Mucosa of descending colon (tissue), 3 donors: ENCODE data around the gene TMEM185B. TPM values are rescaled to one million over a fixed set of nuclear protein-coding genes. Genes with fewer than 3 reads are reported as not detected.

ENCODE experiments used
- ATAC-seq: fragments of 200-7000 bp; cut with Tn5 transposase; one replicate; pipeline ENCODE4 v1.9.1; 2020; ENCODE audit warnings: mild to moderate bottlenecking, moderate library complexity
- DNase-seq, 3 donors: peaks; one replicate each; pipeline ENCODE4 v3.0.0-alpha.2; 2020
- H3K36me3 ChIP-seq: fragments of 200-600 bp; one replicate; pipeline ENCODE4 v1.8.0; 2021; ENCODE audit warnings: low read depth, mild to moderate bottlenecking
- H3K4me1 ChIP-seq: fragments of 200-600 bp; one replicate; pipeline ENCODE4 v1.8.0; 2021; ENCODE audit warnings: low read depth, mild to moderate bottlenecking
- H3K4me3 ChIP-seq: fragments of 200-600 bp; one replicate; pipeline ENCODE4 v1.8.0; 2021; ENCODE audit warnings: mild to moderate bottlenecking
- H3K9me3 ChIP-seq: fragments of 200-600 bp; one replicate; pipeline ENCODE4 v1.8.0; 2021; ENCODE audit warnings: mild to moderate bottlenecking
- CTCF ChIP-seq: fragments of 200-600 bp; IDR thresholded peaks from one replicate; pipeline ENCODE4 v1.8.0; 2022; ENCODE audit warnings: antibody characterized with exemption, mild to moderate bottlenecking
- intact Hi-C, 2 donors: fragments of 100-400 bp; cut with DNase I in 1 of 2; cut with micrococcal nuclease in 1 of 2; formaldehyde crosslinking; loops; one replicate each; pipeline versions ENCODE4 v1.11.0 to v1.11.1; 2022; cut with DNase I, micrococcal nuclease
- total RNA-seq, 3 donors: library from RNA; stranded (reverse); fragmentation: NEBNext Ultra II Directional in 2 of 3; extraction: Animal tissue kit (Norgen Biotek cat#: 25700) in 2 of 3; gene quantifications; one replicate each; pipeline versions ENCODE4 v1.2.1 to v1.2.4, GENCODE V29; 2021 to 2023
- donor health status: DM: no; HTN: no; CAD: no; lungs with moderate emphysema.
- donor health status: DM: no; HTN: no; CAD: no.
- donor health status: DM: no; HTN: yes; CAD: no.

The TMEM185B gene
- total RNA-seq, 3 donors from 2014 or later: 13.6 to 19.0 (median 14.2) TPM

- Histone ChIP-seq H3K9me3 (no peaks in the 10 kb centered on the region), H3K36me3 (peaks cover 3% of the 10 kb centered on the region), H3K4me3 (no peak overlapping the region), H3K4me1 (peaks cover 29% of the 10 kb centered on the region)
- TF ChIP-seq CTCF: no peak
- intact Hi-C loops: no loop called here
- no peak for ATAC-seq
- DNase-seq: no peak
These were observed 20.0 kb upstream of the TMEM185B start for GRCh38 chr2:120243211-120243610.

GRCh38 chr2:120241684-120242083 lies 18.5 kb upstream of the TMEM185B start:
- Histone ChIP-seq H3K9me3 (no peaks in the 10 kb centered on the region), H3K4me1 (peaks cover 31% of the 10 kb centered on the region), H3K4me3 (no peak overlapping the region), H3K36me3 (peaks cover 3% of the 10 kb centered on the region)
- ATAC-seq (no peak), DNase-seq (no peak)
- intact Hi-C loops: no loop called here
- TF ChIP-seq CTCF: no peak

GRCh38 chr2:120240901-120241429 lies 17.8 kb upstream of the TMEM185B start:
- H3K4me3 ChIP-seq: no peak overlapping the region
- ATAC-seq (no peak), DNase-seq (no peak)
- intact Hi-C loops: no loop called here
- H3K9me3 ChIP-seq: no peaks in the 10 kb centered on the region
- H3K36me3 ChIP-seq: peaks cover 3% of the 10 kb centered on the region
- peaks cover 25% of the 10 kb centered on the region for H3K4me1 ChIP-seq
- no peak for TF ChIP-seq CTCF

GRCh38 chr2:120239488-120240287 lies 16.5 kb upstream of the TMEM185B start:
- peak in 1 of 3 donors; percentile 55 for DNase-seq
- peak; percentile 8 for ATAC-seq
- intact Hi-C loops: no loop called here
- Histone ChIP-seq H3K4me3 (no peak overlapping the region), H3K36me3 (no peaks in the 10 kb centered on the region), H3K4me1 (peaks cover 15% of the 10 kb centered on the region), H3K9me3 (no peaks in the 10 kb centered on the region)
- TF ChIP-seq CTCF: no peak

DNA sequence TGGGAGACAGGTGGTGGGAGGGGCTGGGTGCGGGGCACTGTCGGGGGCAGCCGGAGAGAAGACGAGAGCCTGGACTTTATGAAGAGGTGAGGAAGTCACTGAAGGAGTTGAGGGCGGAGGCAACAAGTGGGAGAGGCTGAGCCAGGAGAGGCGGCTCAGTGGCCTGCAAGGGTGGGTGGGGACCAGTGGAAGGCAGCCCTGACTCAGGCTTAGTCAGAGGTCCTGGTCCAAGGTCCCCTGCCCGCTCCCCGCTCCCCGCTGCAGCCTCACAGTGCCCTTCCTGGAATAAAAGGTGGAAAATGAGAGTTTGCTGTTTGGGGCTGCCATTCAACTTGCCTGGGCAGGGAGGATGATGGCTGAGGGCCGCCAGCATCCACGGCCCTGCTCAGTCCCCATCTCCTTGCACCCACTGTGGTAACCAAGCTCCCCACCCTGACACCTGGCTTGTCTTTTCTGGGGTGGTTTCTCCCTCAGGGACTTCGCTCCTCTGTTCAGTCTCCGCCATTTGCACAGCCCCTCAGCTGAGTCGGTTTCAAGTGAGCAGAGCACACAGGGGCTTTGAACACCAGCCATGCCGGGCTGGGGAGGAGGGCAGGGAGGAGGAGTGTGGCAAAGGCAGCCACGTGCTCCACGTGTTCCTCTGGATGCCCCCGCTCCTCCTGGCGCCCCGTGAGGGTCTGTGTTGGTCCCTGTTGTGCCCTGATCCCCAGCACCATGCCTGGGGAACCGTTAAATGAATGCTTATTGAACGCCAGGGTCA lies 15.7 kb upstream of the TMEM185B start:
- no peak overlapping the region for H3K4me3 ChIP-seq

More for the DNA sequence above, 15.7 kb upstream of the TMEM185B start:
- Histone ChIP-seq H3K9me3 (no peaks in the 10 kb centered on the region), H3K4me1 (peaks cover 13% of the 10 kb centered on the region), H3K36me3 (no peaks in the 10 kb centered on the region)
- intact Hi-C loops: no loop called here
- DNase-seq (peak; percentile 81 to 91 (median 86)), ATAC-seq (peak; percentile 95)
- no peak for TF ChIP-seq CTCF
